ENCODE measurements around the gene VPS37D.

- no peak for TF ChIP-seq ZNF274 (IDR thresholded peaks at IDR 0.05; ENCODE audit: low read depth, low read length)
- no peak for TF ChIP-seq SUZ12 (IDR thresholded peaks at IDR 0.05; ENCODE audit: extremely low read depth, insufficient read depth, insufficient read length)
- no peak for TF ChIP-seq YY1 (IDR thresholded peaks at IDR 0.05; ENCODE audit: insufficient read depth, insufficient read length)
Measured at GRCh38 chr7:73659983-73660382, 7.6 kb upstream of the VPS37D start.

Measured in NT2/D1 (cell line).